Skin of body (tissue), 2 donors: ENCODE measurements around the gene MRPL23. TPM values are rescaled to one million over a fixed set of nuclear protein-coding genes. Genes with fewer than 3 reads are reported as not detected.

Source experiments
- DNase-seq: peaks from one replicate; lab custom pipeline; 2025; lab: John Stamatoyannopoulos, UW
- total RNA-seq: library from RNA; depleted of rRNA; stranded (reverse); fragments of >200 nt; gene quantifications from one replicate; pipeline ENCODE4 v1.2.3, GENCODE V29; 2014

Gene MRPL23
- 20.5 TPM for total RNA-seq

- no peak for DNase-seq
Observed at GRCh38 chr11:1946812-1947484, at the start of gene MRPL23. TSS of gene MRPL23 (plus strand) at chr11:1947332. CDS start at chr11:1947363, 31 bp downstream.

- DNase-seq, result no peak
Observed at GRCh38 chr11:1899090-1899489, 48.0 kb upstream of the MRPL23 start.

GRCh38 chr11:1899686-1900085 is 47.4 kb upstream of the MRPL23 start:
- DNase-seq, result no peak

DNA sequence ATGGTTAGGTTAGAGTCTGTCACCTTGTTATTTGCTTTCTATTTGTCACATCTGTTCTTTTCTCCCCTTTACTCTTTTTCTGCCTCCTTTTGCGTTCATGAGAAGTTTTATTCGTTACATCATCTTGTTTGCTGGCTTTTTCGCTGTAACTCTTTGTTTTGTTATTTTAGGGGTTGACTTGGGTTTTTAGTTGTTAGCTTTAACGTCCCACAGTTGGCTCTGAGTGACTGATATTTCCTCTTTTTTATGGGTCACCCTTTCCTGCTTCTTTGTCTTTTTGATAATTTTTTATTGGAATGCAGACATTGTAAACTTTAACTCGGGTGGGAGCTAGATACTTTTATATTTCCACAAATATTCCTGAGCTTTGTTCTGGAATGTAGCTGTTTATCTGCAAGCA is 41.0 kb upstream of the MRPL23 start:
- DNase-seq, result peak; percentile 54

- no peak for DNase-seq
Observed at GRCh38 chr11:1906611-1907423, 40.3 kb upstream of the MRPL23 start.

- DNase-seq, result peak; percentile 95
Observed at GRCh38 chr11:1908618-1909017, 38.5 kb upstream of the MRPL23 start.

- DNase-seq, result no peak
Observed at GRCh38 chr11:1909524-1909923, 37.6 kb upstream of the MRPL23 start.

GRCh38 chr11:1912289-1912878 is 34.7 kb upstream of the MRPL23 start:
- DNase-seq, result peak; percentile 80

- no peak for DNase-seq
Observed at GRCh38 chr11:1913271-1914060, 33.7 kb upstream of the MRPL23 start.

GRCh38 chr11:1915795-1916131 is 31.4 kb upstream of the MRPL23 start:
- no peak for DNase-seq

- DNase-seq, result no peak
Observed at GRCh38 chr11:1916132-1916985, 30.8 kb upstream of the MRPL23 start.

DNA sequence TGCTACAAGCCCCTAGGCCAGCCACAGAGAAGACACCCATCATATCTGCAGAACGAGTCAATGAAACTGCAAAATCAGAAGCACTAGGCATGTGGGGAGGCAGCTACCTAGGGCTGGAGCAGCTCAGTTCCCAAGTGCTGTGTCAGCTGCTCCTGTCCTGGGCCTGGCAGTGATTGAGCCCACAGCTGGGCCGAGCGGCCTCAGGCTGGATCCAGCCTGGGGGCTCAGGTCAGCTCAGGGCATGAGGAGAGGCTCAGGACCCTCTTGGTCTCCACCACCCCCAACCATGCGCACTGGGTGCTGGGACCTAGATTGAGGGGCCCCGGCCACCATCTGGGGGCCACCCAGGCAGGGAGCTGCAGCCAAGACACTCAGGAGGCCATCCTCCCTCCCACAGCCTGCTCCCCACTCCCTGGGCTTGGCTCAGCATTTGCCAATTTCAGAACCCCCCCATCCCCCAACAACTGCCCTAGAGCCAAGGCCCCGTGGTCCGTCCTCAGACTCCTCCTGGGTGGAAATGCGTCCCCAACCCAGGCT is 30.1 kb upstream of the MRPL23 start:
- DNase-seq, result no peak

DNA sequence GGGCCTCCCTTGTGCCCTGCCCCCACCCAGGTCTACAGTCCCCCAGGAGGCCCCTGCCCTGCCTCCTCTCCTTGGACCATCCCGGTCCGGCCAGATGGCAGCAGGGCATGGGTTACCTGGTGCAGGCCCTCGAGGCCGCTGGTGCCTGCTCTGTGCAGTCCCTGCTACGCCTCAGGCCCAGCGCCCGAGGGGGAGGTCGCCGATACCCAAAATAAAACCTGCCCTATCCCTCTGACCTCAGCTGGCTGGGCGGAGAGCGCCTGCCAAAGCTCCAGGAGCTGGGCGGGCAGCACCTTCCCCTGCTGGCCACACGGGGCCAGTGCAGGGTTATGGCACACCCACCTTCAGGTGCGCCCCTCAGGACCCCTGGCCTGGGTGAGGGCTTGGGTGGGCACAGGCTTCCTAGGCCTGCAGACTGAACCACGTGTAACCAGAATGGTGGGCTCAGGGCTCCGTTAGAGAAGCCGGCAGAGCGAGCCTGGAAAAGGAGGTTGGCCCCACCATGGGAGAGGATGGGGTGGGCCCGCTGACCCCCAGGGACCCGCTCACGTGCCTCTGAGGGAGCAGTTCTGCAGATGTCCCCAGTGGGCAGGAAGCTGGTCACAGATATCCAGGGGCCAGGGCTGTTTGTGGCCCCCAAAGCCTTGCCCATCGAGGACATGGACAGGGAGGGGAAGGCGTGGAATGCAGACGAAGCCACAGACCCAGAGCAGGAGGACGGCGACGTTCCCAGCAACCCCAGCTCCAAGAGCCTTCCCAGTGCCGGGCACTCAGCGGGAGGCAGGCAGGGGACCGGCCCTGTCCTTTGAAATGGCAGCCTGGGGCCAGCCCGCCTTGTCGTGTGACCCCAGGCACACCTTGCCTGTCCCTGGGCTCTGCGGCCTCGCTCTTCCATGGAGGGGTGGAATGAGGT is 29.4 kb upstream of the MRPL23 start:
- no peak for DNase-seq

DNA sequence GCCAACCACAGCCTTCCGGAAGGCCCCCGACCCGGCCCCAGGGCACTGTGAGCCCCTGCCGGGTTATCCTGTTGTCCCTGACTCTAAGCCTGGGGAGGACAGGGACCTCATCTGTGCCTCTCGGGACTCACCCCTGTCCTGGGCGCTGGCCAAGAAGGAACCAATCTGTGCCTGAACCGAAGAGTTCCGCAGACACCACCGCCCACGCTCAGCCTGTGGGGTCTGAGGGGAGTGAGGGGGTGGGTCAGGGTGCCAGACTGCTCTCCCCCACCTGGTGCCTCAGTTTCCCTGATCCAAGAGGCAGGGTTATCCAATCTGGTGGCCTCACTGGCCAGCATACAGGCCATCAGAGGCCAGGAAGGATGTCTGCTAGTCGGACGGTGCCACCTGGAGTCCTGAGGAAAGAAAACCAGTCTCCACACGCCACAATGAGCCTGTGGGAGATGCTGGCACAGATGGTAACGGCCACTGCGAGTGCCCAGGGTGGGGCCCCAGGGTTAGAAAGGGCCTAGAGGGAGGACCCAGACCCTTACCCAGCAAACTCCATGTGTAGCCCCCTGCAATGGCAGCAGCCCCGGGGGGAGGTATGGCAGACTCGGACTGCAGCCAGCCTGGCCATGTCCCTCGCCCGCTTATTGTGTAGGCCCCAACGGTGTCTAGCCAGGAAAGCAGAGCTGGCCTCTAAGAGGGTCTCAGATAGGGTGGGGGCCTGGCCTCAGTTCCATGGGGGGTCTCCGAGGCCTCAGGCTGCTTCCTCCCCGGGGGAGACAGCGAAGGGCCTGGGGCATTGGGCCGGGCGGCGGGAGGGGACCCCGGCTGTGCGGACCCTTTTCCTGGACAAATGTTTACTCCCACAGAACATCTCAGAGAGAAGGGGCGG is 28.5 kb upstream of the MRPL23 start:
- no peak for DNase-seq

DNA sequence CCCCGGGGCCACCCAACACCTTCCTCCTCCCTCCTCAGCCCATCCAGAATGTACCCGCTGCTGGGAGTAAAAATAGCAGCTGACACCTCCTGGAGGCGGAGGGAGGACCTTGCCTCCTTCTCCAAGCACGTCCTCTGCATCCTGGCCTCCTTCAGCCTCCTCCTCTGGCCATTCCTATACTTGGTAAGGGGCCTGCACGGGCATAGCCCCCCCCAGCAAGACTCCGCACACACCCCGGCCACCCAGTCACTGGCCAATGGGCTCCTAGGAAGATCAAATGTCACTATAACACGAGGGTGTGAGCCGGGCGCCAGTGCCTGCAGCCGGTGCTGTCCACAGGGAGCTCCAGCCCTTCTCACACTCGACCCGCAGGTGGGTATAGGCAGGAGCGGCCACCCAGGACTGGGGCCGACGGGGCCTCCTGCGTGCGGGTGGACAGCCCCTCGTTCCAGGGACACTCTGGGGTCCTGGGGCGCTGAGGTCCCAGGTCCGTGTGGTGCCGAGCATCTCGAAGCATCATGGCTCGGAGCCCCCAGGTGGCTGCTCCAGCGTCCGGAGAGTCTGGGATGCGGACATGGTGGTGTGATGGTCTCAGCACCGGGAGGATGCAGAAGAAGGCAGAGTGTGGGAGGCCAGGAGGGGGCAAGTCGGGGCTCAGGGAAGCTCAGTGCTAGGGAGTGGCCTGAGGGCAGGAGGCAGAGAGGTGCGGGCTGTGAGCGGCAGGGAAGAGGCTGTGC is 27.6 kb upstream of the MRPL23 start, which contains the start of gene TNNT3:
Gene TNNT3 (plus strand): TSS at position 313 of the 737 bp plus-strand sequence. CDS start 3,172 bp downstream, outside the sequence.
- no peak for DNase-seq

DNA sequence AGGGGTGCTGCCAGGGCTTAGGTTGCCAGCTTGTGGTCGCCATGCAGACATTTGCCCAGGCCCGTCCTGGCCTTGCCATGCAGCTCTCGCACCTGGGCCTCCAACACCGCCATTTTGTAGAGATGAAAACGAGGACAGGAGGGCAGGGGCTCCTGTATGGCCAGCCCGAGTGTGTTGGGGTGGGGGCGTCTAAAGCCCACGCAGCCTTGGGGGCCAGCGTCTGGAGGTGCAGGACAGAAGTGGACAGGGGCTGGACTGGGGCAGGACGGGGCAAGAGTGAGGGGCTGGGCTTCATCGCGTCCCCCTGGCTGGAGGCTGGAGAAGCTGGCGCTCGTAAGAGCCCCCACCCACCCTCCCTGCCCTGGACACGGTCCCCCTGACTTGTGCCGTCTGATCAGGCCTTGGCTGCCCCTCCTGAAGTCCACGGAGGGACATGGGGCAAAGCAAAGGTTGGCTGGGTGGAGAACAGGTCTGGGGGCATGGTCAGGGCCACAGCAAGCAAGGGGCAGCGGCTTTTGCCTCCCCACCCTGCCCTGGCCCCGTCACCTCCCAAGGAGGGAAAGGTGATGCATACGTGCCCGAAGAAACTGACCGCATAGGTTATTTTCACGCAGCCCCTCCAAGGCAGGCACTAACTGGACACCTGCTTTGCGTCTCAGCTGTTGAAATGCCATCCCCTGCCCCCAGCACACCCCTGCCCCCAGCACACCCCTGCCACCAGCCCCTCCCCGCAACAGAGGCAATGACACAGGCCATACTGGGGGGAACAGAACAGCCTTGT is 26.8 kb upstream of the MRPL23 start:
- DNase-seq, result no peak
